K562 (cell line): Measurements from ENCODE around the gene RAB43. TPM values are rescaled to one million over a fixed set of nuclear protein-coding genes. Genes with fewer than 3 reads are reported as not detected.

Experiments
- ATAC-seq: fragments of 200-7000 bp; cut with Tn5 transposase; 3 replicates; pipeline ENCODE4 v1.9.1; 2020; ENCODE audit warnings: moderate library complexity
- BruUV-seq: library from RNA; stranded (reverse); fragments of 400-500 nt; replicated peaks from 2 replicates; lab custom pipeline; 2021; lab: Mats Ljungman, UMichigan
- CTCF ChIA-PET: fragments of 300-600 bp; formaldehyde crosslinking; extraction: SDS; loops from one replicate; lab custom pipeline; 2021; ENCODE audit warnings: low intra/inter-chr PET ratio; lab: Yijun Ruan, JAX
- POLR2A ChIA-PET: fragments of 300-600, 350-650 bp; sonication (Branson Sonifier 250); formaldehyde crosslinking; extraction: SDS; loops from one replicate; lab custom pipeline; 2021; ENCODE audit warnings: antibody characterized with exemption, inconsistent platforms; lab: Yijun Ruan, JAX
- DNase-seq, 4 experiments: peaks; one replicate each; pipeline versions ENCODE4 v3.0.0 to v3.0.0-alpha.2; 2011 to 2018; ENCODE audit warnings: low spot score in 3 of 4, mixed read lengths in 3 of 4; ENCODE audit errors: extremely low read depth in 1 of 4
- FAIRE-seq: peaks from 2 replicates; lab custom pipeline; 2011; peaks lifted over from hg19 to GRCh38; lab: Jason Lieb, UNC
- H2AFZ ChIP-seq: 2 replicates; pipeline ENCODE4 v1.6.0; 2011; ENCODE audit warnings: low read depth, low read length, control low read depth, inconsistent platforms
- H3K27ac ChIP-seq: fragments of 200-600 bp; 3 replicates; pipeline ENCODE4 v1.8.0; 2011; ENCODE audit warnings: low read depth, mild to moderate bottlenecking, control low read depth, inconsistent platforms, low read length, moderate library complexity, mixed read lengths; ENCODE audit errors: extremely low read depth
- H3K27me3 ChIP-seq, 2 experiments: fragments of 300-600 bp in 1 of 2; 2 replicates in 1 of 2; 3 replicates in 1 of 2; pipeline versions ENCODE4 v1.6.0 to v1.8.0; 2011; ENCODE audit warnings: inconsistent platforms in 2 of 2, low read length in 2 of 2, mild to moderate bottlenecking in 1 of 2, mixed read lengths in 1 of 2, moderate library complexity in 1 of 2; ENCODE audit not compliant: control insufficient read depth in 2 of 2, insufficient read depth in 2 of 2
- H3K36me3 ChIP-seq: fragments of 300-600 bp; 3 replicates; pipeline ENCODE4 v1.8.0; 2011; ENCODE audit warnings: mild to moderate bottlenecking, low read length, inconsistent platforms; ENCODE audit not compliant: control insufficient read depth, insufficient read depth
- H3K4me1 ChIP-seq, 2 experiments: fragments of 200-600 bp in 1 of 2; replicated peaks in 1 of 2; 2 replicates in 1 of 2; 3 replicates in 1 of 2; pipeline versions ENCODE4 v1.5.1 to v1.8.0; 2011; ENCODE audit warnings: inconsistent platforms in 2 of 2, low read length in 2 of 2, mild to moderate bottlenecking in 1 of 2, mixed read lengths in 1 of 2, moderate library complexity in 1 of 2; ENCODE audit not compliant: control insufficient read depth in 2 of 2, insufficient read depth in 2 of 2
- H3K4me2 ChIP-seq: 2 replicates; pipeline ENCODE4 v1.6.1; 2011; ENCODE audit warnings: low read length, control low read depth, inconsistent platforms, mixed read lengths; ENCODE audit not compliant: insufficient read depth
- H3K4me3 ChIP-seq: fragments of 200-600 bp; sonication (generic), shearing (Covaris generic); 2 replicates; pipeline ENCODE4 v1.5.1; 2016; ENCODE audit warnings: control low read depth, inconsistent platforms
- H3K79me2 ChIP-seq: fragments of 200-600 bp; 3 replicates; pipeline ENCODE4 v1.8.0; 2011; ENCODE audit warnings: low read length, inconsistent platforms; ENCODE audit not compliant: control insufficient read depth, insufficient read depth
- H3K9ac ChIP-seq, 2 experiments: 2 replicates each; pipeline versions ENCODE4 v1.6.0 to v1.6.1; 2011; ENCODE audit warnings: low read depth in 2 of 2, low read length in 2 of 2, control low read depth in 1 of 2, inconsistent platforms in 1 of 2, mild to moderate bottlenecking in 1 of 2, mixed read lengths in 1 of 2; ENCODE audit not compliant: insufficient read depth in 1 of 2
- H3K9me1 ChIP-seq: one replicate; pipeline ENCODE4 v1.6.0; 2011; ENCODE audit warnings: inconsistent platforms, mild to moderate bottlenecking, low read length, moderate library complexity; ENCODE audit not compliant: control insufficient read depth, insufficient read depth
- H3K9me3 ChIP-seq: replicated peaks from 2 replicates; pipeline ENCODE4 v1.5.1; 2011; ENCODE audit warnings: low read depth, low read length, inconsistent platforms; ENCODE audit not compliant: control insufficient read depth, insufficient read depth
- H4K20me1 ChIP-seq: replicated peaks from 2 replicates; pipeline ENCODE4 v1.6.1; 2011; ENCODE audit warnings: low read length, inconsistent platforms, mixed read lengths; ENCODE audit not compliant: control insufficient read depth, insufficient read depth
- FOXJ2 ChIP-seq: fragments of 200-800 bp; sonication (Bioruptor generic); IDR thresholded peaks from 2 replicates; pipeline ENCODE4 v1.6.1; 2016; ENCODE audit warnings: missing genetic modification characterization, missing compliant biosample characterization
- GATA2 ChIP-seq: sonication (generic); formaldehyde crosslinking; IDR thresholded peaks from 2 replicates; pipeline ENCODE4 v1.4.0; 2020; ENCODE audit warnings: mild to moderate bottlenecking, missing genetic modification reagents
- HMGN3 ChIP-seq: IDR thresholded peaks from 2 replicates; pipeline ENCODE4 v1.6.1; 2011; ENCODE audit warnings: borderline replicate concordance, low read depth, mild to moderate bottlenecking, mixed read lengths, low read length; ENCODE audit not compliant: insufficient read length; ENCODE audit errors: extremely low read depth
- NFIC ChIP-seq: fragments of 450-650 bp; IDR thresholded peaks from 2 replicates; pipeline ENCODE4 v1.6.1; 2017; ENCODE audit warnings: mild to moderate bottlenecking, inconsistent platforms
- PHF8 ChIP-seq: fragments of 200-600 bp; sonication (generic); IDR thresholded peaks from 2 replicates; pipeline ENCODE4 v1.6.1; 2012; ENCODE audit warnings: mixed run types, mild to moderate bottlenecking, inconsistent platforms, low read length, moderate library complexity, borderline replicate concordance
- PTBP1 ChIP-seq: fragments of 200-400 bp; formaldehyde crosslinking; IDR thresholded peaks from 2 replicates; pipeline ENCODE4 v1.6.1; 2017; ENCODE audit warnings: low read depth, low read length
- RFX1 ChIP-seq: fragments of 450-650 bp; IDR thresholded peaks from 2 replicates; pipeline ENCODE4 v1.6.1; 2016; ENCODE audit warnings: mild to moderate bottlenecking, moderate library complexity
- XRCC5 ChIP-seq: fragments of 200-400 bp; formaldehyde crosslinking; IDR thresholded peaks from 2 replicates; pipeline ENCODE4 v1.6.1; 2017; ENCODE audit warnings: low read depth, mild to moderate bottlenecking, low read length
- ZNF197 ChIP-seq: fragments of 200-800 bp; sonication (Bioruptor generic); IDR thresholded peaks from 2 replicates; pipeline ENCODE4 v1.6.1; 2016; ENCODE audit warnings: low read depth, missing genetic modification characterization, missing compliant biosample characterization
- ZNF311 ChIP-seq: fragments of 250-450 bp; sonication (Bioruptor Pico); IDR thresholded peaks from 2 replicates; pipeline ENCODE4 v1.4.0; 2020; ENCODE audit warnings: mild to moderate bottlenecking, moderate library complexity
- WGBS: fragments of 100-300 bp; shearing (Covaris generic); methylation state at CpG from one replicate; pipeline ENCODE4 v1.1.6; 2016; ENCODE audit warnings: low coverage, mixed read lengths; ENCODE audit not compliant: insufficient coverage; ENCODE audit errors: missing lambda C conversion rate; 5-methylcytosine and 5-hydroxymethylcytosine counted together
- in situ Hi-C: fragments of 300-500 bp; cut with MboI; formaldehyde crosslinking; loops from 4 replicates; pipeline ENCODE4 v1.15.0; 2018; ENCODE audit warnings: inconsistent platforms, mixed read lengths
- intact Hi-C: fragments of 100-400 bp; cut with micrococcal nuclease; formaldehyde crosslinking; loops from 2 replicates; pipeline ENCODE4 v1.14.2; 2022
- polyA plus RNA-seq, 8 experiments: library from polyadenylated mRNA; depleted of rRNA in 4 of 8; stranded (reverse) in 5 of 8; unstranded in 3 of 8; fragments of >200 nt; fragmentation: Nextera tagmentation in 2 of 8; fragmentation: Illumina TruSeq in 1 of 8; extraction: Ambion mirVana in 2 of 8; extraction: Trizol in 1 of 8; gene quantifications; 2 replicates each; pipeline versions ENCODE4 v1.2.1 to v1.2.3, GENCODE V29; 2011 to 2014; ENCODE audit warnings: inconsistent platforms in 1 of 8, missing spikeins in 1 of 8
- total RNA-seq, 7 experiments: library from RNA; depleted of rRNA in 6 of 7; stranded (reverse); fragments of >200 nt in 6 of 7; fragmentation: Illumina TruSeq in 2 of 7; extraction: Trizol in 2 of 7; gene quantifications; 2 replicates each; pipeline versions ENCODE4 v1.2.1 to v1.2.3, GENCODE V29; 2011 to 2021; ENCODE audit warnings: low replicate concordance in 1 of 7
- TF ChIP-seq, protein P1 (sequence below): fragments of 250-450 bp; sonication (Bioruptor Pico); IDR thresholded peaks from 2 replicates; pipeline ENCODE4 v1.5.0; 2021; ENCODE audit warnings: mild to moderate bottlenecking, borderline replicate concordance

Gene RAB43
- total and polyA plus RNA-seq, 9 of the 15 experiments (the other 6 are each of a cell fraction or from before 2014, with no cell fraction given): 0.04 to 6.8 (median 1.7) TPM; not detected in 2

DNA sequence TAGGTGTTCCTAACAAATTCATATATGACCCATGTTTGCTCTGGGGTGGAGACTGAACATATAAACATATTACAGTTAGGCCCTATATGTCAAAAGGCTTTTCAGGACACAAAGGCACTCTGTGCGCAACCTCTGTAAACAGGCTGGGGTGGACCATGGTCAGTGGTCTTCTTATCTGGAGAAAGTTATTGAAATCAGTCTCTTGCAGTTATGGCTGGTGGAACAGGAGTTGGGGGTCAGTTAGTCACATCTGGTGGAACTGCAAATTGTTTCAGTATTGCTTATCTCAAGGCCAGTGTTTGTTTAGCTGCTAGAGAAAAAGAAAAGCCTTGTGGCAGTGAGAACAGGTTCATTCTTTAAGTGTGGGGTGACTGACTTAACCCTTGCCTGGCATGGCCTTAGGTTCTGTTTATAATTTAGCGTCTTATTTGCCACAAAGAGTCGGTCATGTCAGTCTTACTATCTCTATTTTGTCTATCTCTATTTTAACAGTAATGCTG lies 66.9 kb downstream of the RAB43 start (continued):
- TF ChIP-seq, protein P1, sequence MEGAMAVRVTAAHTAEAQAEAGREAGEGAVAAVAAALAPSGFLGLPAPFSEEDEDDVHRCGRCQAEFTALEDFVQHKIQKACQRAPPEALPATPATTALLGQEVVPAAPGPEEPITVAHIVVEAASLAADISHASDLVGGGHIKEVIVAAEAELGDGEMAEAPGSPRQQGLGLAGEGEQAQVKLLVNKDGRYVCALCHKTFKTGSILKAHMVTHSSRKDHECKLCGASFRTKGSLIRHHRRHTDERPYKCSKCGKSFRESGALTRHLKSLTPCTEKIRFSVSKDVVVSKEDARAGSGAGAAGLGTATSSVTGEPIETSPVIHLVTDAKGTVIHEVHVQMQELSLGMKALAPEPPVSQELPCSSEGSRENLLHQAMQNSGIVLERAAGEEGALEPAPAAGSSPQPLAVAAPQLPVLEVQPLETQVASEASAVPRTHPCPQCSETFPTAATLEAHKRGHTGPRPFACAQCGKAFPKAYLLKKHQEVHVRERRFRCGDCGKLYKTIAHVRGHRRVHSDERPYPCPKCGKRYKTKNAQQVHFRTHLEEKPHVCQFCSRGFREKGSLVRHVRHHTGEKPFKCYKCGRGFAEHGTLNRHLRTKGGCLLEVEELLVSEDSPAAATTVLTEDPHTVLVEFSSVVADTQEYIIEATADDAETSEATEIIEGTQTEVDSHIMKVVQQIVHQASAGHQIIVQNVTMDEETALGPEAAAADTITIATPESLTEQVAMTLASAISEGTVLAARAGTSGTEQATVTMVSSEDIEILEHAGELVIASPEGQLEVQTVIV: no peak
- TF ChIP-seq HMGN3 (peak; percentile 76), XRCC5 (0 out of 2 replicates have a peak, but pooled peaks have one; percentile 29), PTBP1 (no peak), ZNF311 (CRISPR knock-in tag) (peak; percentile 62; the same call in 1 of the 2 replicates), RFX1 (no peak), ZNF197 (CRISPR knock-in tag) (no peak)

DNA sequence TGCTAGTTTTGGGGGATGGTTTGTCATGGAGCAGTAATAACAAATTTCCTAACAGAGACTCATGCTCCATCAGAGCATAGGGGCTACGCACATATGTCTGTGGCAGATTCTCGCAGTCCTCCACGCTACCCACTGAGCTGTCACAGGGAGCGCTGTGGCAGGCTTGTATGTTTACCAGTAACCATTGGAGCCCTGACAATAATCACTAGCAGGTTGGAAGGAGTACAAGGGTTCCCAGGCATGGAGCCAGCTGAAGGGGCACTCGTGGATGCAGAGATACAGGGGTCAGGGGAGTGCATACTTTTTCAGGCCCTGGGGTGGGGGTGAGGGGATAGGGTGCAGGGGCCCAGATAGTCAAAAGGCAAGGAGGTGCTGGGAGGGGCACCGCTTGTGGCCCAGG lies 68.9 kb downstream of the RAB43 start:
- peaks cover 33 to 38% of the 10 kb centered on the region in 2 experiments; a peak in 4 of 5 replicates for H3K4me1 ChIP-seq
- ChIA-PET CTCF (no interaction called here), POLR2A (interaction anchor here (0.9 kb wide), 1 partner anchor 187 kb away, joined by 3 read pairs; no protein-coding TSS in a partner anchor)
- TF ChIP-seq NFIC (0 out of 2 replicates have a peak, but pooled peaks have one; percentile 6), FOXJ2 (peak; percentile 95), PHF8 (no peak), GATA2 (no peak)
- no peak overlapping the region for H3K9ac ChIP-seq
- no peaks in the 10 kb centered on the region for H3K27me3 ChIP-seq
- ATAC-seq: no peak
- H3K9me3 ChIP-seq: no peaks in the 10 kb centered on the region
- no peaks in the 10 kb centered on the region for H3K79me2 ChIP-seq
- no peaks in the 10 kb centered on the region for H4K20me1 ChIP-seq
- no peaks in the 10 kb centered on the region for H3K36me3 ChIP-seq
- in situ Hi-C loops: loop anchor here (5.0 kb wide), 1 partner anchor 190 kb away; no protein-coding TSS in a partner anchor
- no TSS peak for BruUV-seq
- peak in 1 of 4 experiments; percentile 9 for DNase-seq
- H2AFZ ChIP-seq: no peak overlapping the region
- H3K4me3 ChIP-seq: no peak overlapping the region
- H3K27ac ChIP-seq: no peak overlapping the region
- intact Hi-C loops: loop anchor here (2.0 to 5.0 kb wide), 2 partner anchors 34 to 195 kb away; partner anchors contain the start of gene COPG1
- no peak overlapping the region for H3K4me2 ChIP-seq
- H3K9me1 ChIP-seq: no peaks in the 10 kb centered on the region
- FAIRE-seq: no peak
- 70% methylated on average over 5 of the region's 6 CpGs for WGBS
